Nephron progenitor cell (in vitro differentiated cells): Measurements from ENCODE around the gene FGD6.
"Not testable (repeated sequence)": the region's sequence is repeated elsewhere in the genome, so short reads cannot be mapped to it uniquely, and the experiment has no call there.

Source experiments
- DNase-seq: peaks from one replicate; pipeline ENCODE4 v3.0.0; 2021
- H3K27ac Mint-ChIP-seq: 2 replicates; pipeline ENCODE4 v1.8.0; 2021; ENCODE audit warnings: mild to moderate bottlenecking, moderate library complexity, mixed read lengths
- H3K27me3 Mint-ChIP-seq: 2 replicates; pipeline ENCODE4 v1.8.0; 2021; ENCODE audit warnings: mild to moderate bottlenecking, low read depth, mixed read lengths; ENCODE audit not compliant: poor library complexity
- H3K36me3 Mint-ChIP-seq: 2 replicates; pipeline ENCODE4 v1.8.0; 2021; ENCODE audit warnings: low read depth, mixed read lengths
- H3K4me1 Mint-ChIP-seq: 2 replicates; pipeline ENCODE4 v1.8.0; 2021; ENCODE audit warnings: mixed read lengths
- H3K4me3 Mint-ChIP-seq: 2 replicates; pipeline ENCODE4 v1.8.0; 2021; ENCODE audit warnings: mild to moderate bottlenecking, moderate library complexity, mixed read lengths
- H3K9me3 Mint-ChIP-seq: 2 replicates; pipeline ENCODE4 v1.8.0; 2021; ENCODE audit warnings: mild to moderate bottlenecking, moderate library complexity, mixed read lengths
- CTCF ChIP-seq: fragments of 200-600 bp; sonication (generic); IDR thresholded peaks from 2 replicates; pipeline ENCODE4 v1.5.0; 2021; ENCODE audit warnings: antibody characterized with exemption

FGD6 gene

DNA sequence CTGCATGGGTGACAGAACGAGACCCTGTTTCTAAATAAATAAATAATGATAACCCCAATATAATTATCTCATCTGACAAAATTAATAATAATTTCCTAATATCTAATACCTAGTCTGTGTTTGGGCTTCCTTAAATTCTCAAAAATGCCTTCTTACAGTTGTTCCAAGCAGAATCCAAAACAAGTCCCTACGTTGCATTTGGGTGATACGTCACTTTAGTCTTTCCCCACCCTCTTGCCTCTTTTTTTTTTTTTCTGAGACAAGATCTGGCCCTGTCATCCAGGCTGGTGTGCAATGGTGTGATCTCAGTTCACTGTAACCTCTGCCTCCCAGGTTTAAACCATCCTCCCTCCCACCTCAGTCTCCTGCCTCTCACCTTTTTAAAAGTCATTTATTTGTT, 27.1 kb upstream of the FGD6 start:
- DNase-seq = no peak
- Mint-ChIP-seq H3K27me3 (no peaks in the 10 kb centered on the region), H3K4me3 (no peak overlapping the region), H3K27ac (peak overlapping the region; percentile 84), H3K9me3 (peaks cover 4% of the 10 kb centered on the region), H3K4me1 (peaks cover 34% of the 10 kb centered on the region), H3K36me3 (peaks cover 52% of the 10 kb centered on the region)
- TF ChIP-seq CTCF = no peak

- Mint-ChIP-seq H3K4me1 (peaks cover 27% of the 10 kb centered on the region), H3K9me3 (peaks cover 6% of the 10 kb centered on the region), H3K27ac (no peak overlapping the region), H3K36me3 (peaks cover 57% of the 10 kb centered on the region), H3K4me3 (no peak overlapping the region), H3K27me3 (no peaks in the 10 kb centered on the region)
- TF ChIP-seq CTCF = no peak
- no peak for DNase-seq
These were observed 26.4 kb upstream of the FGD6 start for GRCh38 chr12:95243497-95244183.

GRCh38 chr12:95241761-95242506, 24.7 kb upstream of the FGD6 start:
- H3K27ac Mint-ChIP-seq = no peak overlapping the region
- H3K9me3 Mint-ChIP-seq = peaks cover 18% of the 10 kb centered on the region
- TF ChIP-seq CTCF = no peak
- no peak overlapping the region for H3K4me3 Mint-ChIP-seq
- H3K27me3 Mint-ChIP-seq = no peaks in the 10 kb centered on the region
- peaks cover 16% of the 10 kb centered on the region for H3K4me1 Mint-ChIP-seq
- H3K36me3 Mint-ChIP-seq = peaks cover 71% of the 10 kb centered on the region
- no peak for DNase-seq

DNA sequence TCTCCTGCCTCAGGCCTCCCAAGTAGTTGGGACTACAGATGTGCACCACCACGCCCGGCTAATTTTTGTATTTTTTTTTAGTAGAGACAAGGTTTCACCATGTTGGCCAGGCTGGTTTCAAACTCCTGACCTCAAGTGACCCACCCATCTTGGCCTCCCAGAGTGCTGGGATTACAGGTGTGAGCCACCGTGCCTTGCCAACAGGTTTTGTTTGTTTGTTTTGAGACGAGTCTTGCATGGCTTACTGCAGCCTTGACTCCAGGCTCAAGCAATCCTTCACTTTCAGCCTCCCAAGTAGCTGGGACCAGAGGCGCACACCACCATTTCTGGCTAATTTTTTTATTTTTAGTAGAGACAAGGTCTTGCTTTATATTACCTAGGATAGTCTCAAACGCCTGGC, 23.9 kb upstream of the FGD6 start:
- not testable (repeated sequence) for H3K27me3 Mint-ChIP-seq, H3K4me3 Mint-ChIP-seq, H3K27ac Mint-ChIP-seq, H3K4me1 Mint-ChIP-seq, DNase-seq
- peaks cover 78% of the 10 kb centered on the region for H3K36me3 Mint-ChIP-seq
- peaks cover 26% of the 10 kb centered on the region for H3K9me3 Mint-ChIP-seq

DNA sequence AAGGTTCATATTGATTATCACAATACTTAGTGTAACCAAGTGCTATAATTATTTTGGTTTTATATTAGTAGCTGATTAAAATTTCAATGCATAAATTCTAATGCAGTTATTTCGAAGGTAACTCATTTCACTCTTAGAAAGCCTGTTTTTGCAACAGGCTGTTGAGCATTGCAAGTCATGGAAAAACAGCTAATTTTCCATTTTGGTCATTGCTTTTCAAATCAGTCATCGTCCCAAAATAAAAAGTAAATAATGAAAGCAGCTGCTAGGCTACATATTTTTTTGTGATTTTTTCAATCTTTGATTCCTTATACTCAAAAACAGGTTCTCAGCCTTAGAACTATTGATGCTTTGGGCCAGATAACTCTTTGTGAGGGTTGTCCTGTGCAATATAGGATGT, 23.3 kb upstream of the FGD6 start:
- no peak for TF ChIP-seq CTCF
- no peak overlapping the region for H3K4me3 Mint-ChIP-seq
- H3K4me1 Mint-ChIP-seq = peaks cover 4% of the 10 kb centered on the region
- no peak for DNase-seq
- no peak overlapping the region for H3K27ac Mint-ChIP-seq
- H3K36me3 Mint-ChIP-seq = peaks cover 78% of the 10 kb centered on the region
- H3K9me3 Mint-ChIP-seq = peaks cover 32% of the 10 kb centered on the region
- no peaks in the 10 kb centered on the region for H3K27me3 Mint-ChIP-seq

DNA sequence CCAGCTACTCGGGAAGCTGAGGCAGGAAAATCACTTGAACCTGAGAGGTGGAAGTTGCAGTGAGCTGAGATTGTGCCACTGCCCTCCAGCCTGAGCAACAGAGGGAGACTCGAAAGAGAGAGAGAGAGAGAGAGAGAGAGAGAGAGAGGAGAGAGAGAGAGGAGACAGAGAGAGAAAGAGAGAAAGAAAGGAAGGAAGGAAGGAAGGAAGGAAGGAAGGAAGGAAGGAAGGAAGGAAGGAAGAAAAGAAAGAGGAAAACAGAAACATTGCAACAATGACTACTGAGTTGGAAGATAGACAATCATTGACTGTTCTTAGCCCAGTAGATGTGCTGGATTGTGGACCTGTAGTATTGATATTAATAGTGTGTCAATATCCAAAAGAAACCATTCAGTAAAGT, 22.6 kb upstream of the FGD6 start:
- H3K4me3 Mint-ChIP-seq, H3K27me3 Mint-ChIP-seq, DNase-seq, H3K4me1 Mint-ChIP-seq: not testable (repeated sequence)
- Mint-ChIP-seq H3K9me3 (peaks cover 32% of the 10 kb centered on the region), H3K36me3 (peaks cover 74% of the 10 kb centered on the region), H3K27ac (peak overlapping the region; percentile 88)

GRCh38 chr12:95239216-95239615, 21.9 kb upstream of the FGD6 start:
- DNase-seq = no peak
- peaks cover 74% of the 10 kb centered on the region for H3K36me3 Mint-ChIP-seq
- no peaks in the 10 kb centered on the region for H3K27me3 Mint-ChIP-seq
- H3K4me3 Mint-ChIP-seq = no peak overlapping the region
- H3K27ac Mint-ChIP-seq = peak overlapping the region; percentile 88
- TF ChIP-seq CTCF = no peak
- no peaks in the 10 kb centered on the region for H3K4me1 Mint-ChIP-seq
- H3K9me3 Mint-ChIP-seq = peaks cover 38% of the 10 kb centered on the region
